Liver (tissue), 9 donors: ENCODE results near the gene SH2D3C. TPM values are rescaled to one million over a fixed set of nuclear protein-coding genes. Genes with fewer than 3 reads are reported as not detected.

Experiments used
- DNase-seq: peaks from one replicate; pipeline ENCODE4 v3.0.0-alpha.2; 2017; ENCODE audit warnings: low spot score
- H3K27ac ChIP-seq, 2 donors: one replicate each; pipeline ENCODE4 v1.7.0; 2013; ENCODE audit warnings: inconsistent platforms in 2 of 2, low read length in 2 of 2, control low read depth in 1 of 2, low read depth in 1 of 2, mild to moderate bottlenecking in 1 of 2
- H3K27me3 ChIP-seq, 4 donors: one replicate each; pipeline versions ENCODE4 v1.6.1 to v1.7.0; 2013; ENCODE audit warnings: low read length in 3 of 4, inconsistent platforms in 1 of 4, mild to moderate bottlenecking in 1 of 4, moderate library complexity in 1 of 4; ENCODE audit not compliant: control insufficient read depth in 4 of 4, insufficient read depth in 4 of 4
- H3K36me3 ChIP-seq, 4 donors: one replicate each; pipeline versions ENCODE4 v1.6.1 to v1.7.0; 2013; ENCODE audit warnings: low read length in 3 of 4, mild to moderate bottlenecking in 3 of 4, low read depth in 1 of 4, moderate library complexity in 1 of 4; ENCODE audit not compliant: control insufficient read depth in 4 of 4, insufficient read depth in 3 of 4
- H3K4me1 ChIP-seq, 4 donors: one replicate each; pipeline versions ENCODE4 v1.6.1 to v1.7.0; 2013; ENCODE audit warnings: low read length in 3 of 4, mild to moderate bottlenecking in 3 of 4, moderate library complexity in 1 of 4; ENCODE audit not compliant: control insufficient read depth in 4 of 4, insufficient read depth in 4 of 4
- H3K4me3 ChIP-seq, 3 donors: one replicate each; pipeline versions ENCODE4 v1.6.1 to v1.7.0; 2013; ENCODE audit warnings: low read length in 3 of 3, control low read depth in 1 of 3, low read depth in 1 of 3, mild to moderate bottlenecking in 1 of 3
- H3K9ac ChIP-seq, 2 donors: one replicate each; pipeline ENCODE4 v1.7.0; 2013; ENCODE audit warnings: low read length in 2 of 2, mild to moderate bottlenecking in 2 of 2, moderate library complexity in 2 of 2, control low read depth in 1 of 2, low read depth in 1 of 2
- H3K9me3 ChIP-seq, 4 donors: one replicate each; pipeline versions ENCODE4 v1.6.1 to v1.7.0; 2013; ENCODE audit warnings: low read length in 3 of 4; ENCODE audit not compliant: control insufficient read depth in 4 of 4
- ATF3 ChIP-seq: IDR thresholded peaks from 2 replicates; pipeline ENCODE4 v1.6.1; 2016; ENCODE audit warnings: antibody characterized with exemption
- CTCF ChIP-seq: fragments of 150-350 bp; IDR thresholded peaks from 2 replicates; pipeline ENCODE4 v1.5.1; 2017; ENCODE audit warnings: improper control_type of control experiment, low read depth, low read length; ENCODE audit not compliant: missing input control
- EGR1 ChIP-seq, 2 donors: IDR thresholded peaks; 2 replicates each; pipeline ENCODE4 v1.6.1; 2016 to 2018; ENCODE audit warnings: antibody characterized with exemption in 2 of 2, low read depth in 2 of 2
- FOXA1 ChIP-seq: IDR thresholded peaks from 2 replicates; pipeline ENCODE4 v1.6.1; 2016; ENCODE audit warnings: antibody characterized with exemption
- FOXA2 ChIP-seq: IDR thresholded peaks from 2 replicates; pipeline ENCODE4 v1.6.1; 2016; ENCODE audit warnings: antibody characterized with exemption
- GABPA ChIP-seq, 2 donors: IDR thresholded peaks in 1 of 2; conservative IDR thresholded peaks in 1 of 2; 2 replicates each; pipeline ENCODE4 v1.6.1; 2016; ENCODE audit warnings: antibody characterized with exemption in 2 of 2, mild to moderate bottlenecking in 1 of 2, moderate library complexity in 1 of 2
- HNF4G ChIP-seq: IDR thresholded peaks from 2 replicates; pipeline ENCODE4 v1.6.1; 2016; ENCODE audit warnings: antibody characterized with exemption
- JUND ChIP-seq, 2 donors: IDR thresholded peaks; 2 replicates each; pipeline ENCODE4 v1.6.1; 2016; ENCODE audit warnings: antibody characterized with exemption in 2 of 2
- MAX ChIP-seq: IDR thresholded peaks from 2 replicates; pipeline ENCODE4 v1.6.1; 2016; ENCODE audit warnings: antibody characterized with exemption
- NR2F2 ChIP-seq: IDR thresholded peaks from 2 replicates; pipeline ENCODE4 v1.6.1; 2016; ENCODE audit warnings: antibody characterized with exemption
- RAD21 ChIP-seq, 2 donors: IDR thresholded peaks; 2 replicates each; pipeline ENCODE4 v1.6.1; 2016; ENCODE audit warnings: antibody characterized with exemption in 2 of 2, mild to moderate bottlenecking in 2 of 2
- REST ChIP-seq: IDR thresholded peaks from 2 replicates; pipeline ENCODE4 v1.6.1; 2016; ENCODE audit warnings: antibody characterized with exemption, mild to moderate bottlenecking
- RXRA ChIP-seq, 2 donors: IDR thresholded peaks; 2 replicates each; pipeline ENCODE4 v1.6.1; 2017 to 2018; ENCODE audit warnings: antibody characterized with exemption in 2 of 2, mild to moderate bottlenecking in 1 of 2
- YY1 ChIP-seq: IDR thresholded peaks from 2 replicates; pipeline ENCODE4 v1.6.1; 2016; ENCODE audit warnings: antibody characterized with exemption, mild to moderate bottlenecking
- WGBS: extraction: QIAGEN DNeasy Blood & Tissue Kit; methylation state at CpG from one replicate; pipeline ENCODE4 v1.1.7; 2013; 5-methylcytosine and 5-hydroxymethylcytosine counted together
- polyA plus RNA-seq, 2 donors: library from polyadenylated mRNA; stranded (reverse) in 1 of 2; unstranded in 1 of 2; fragments of 200-250 nt in 1 of 2; fragments of >200 nt in 1 of 2; fragmentation: Nextera tagmentation in 1 of 2; extraction: Ambion mirVana in 1 of 2; gene quantifications; one replicate each; pipeline versions ENCODE4 v1.2.1 to v1.2.3, GENCODE V29; 2013 to 2015
- total RNA-seq, 2 donors: library from RNA; depleted of rRNA; stranded (reverse); fragments of >200 nt; gene quantifications; one replicate each; pipeline ENCODE4 v1.2.3, GENCODE V29; 2014
- donor health status: healthy.
- donor health status: healthy.
- donor health status: healthy.
- donor health status: healthy.
- donor health status: healthy.

Gene SH2D3C
- total and polyA plus RNA-seq, 4 donors, result 2.2 to 5.1 (median 3.9) TPM

- H3K9me3 ChIP-seq, result no peaks in the 10 kb centered on the region
- no peaks in the 10 kb centered on the region for H3K27me3 ChIP-seq
- 93% methylated on average over 11 of the region's 11 CpGs for WGBS
- no peaks in the 10 kb centered on the region for H3K36me3 ChIP-seq
- peaks cover 2 to 12% (median 8%) of the 10 kb centered on the region in 4 donors for H3K4me1 ChIP-seq
- TF ChIP-seq REST (no peak), NR2F2 (no peak), ATF3 (no peak), YY1 (no peak), MAX (no peak), FOXA1 (no peak), FOXA2 (no peak), JUND (IDR thresholded peaks at IDR 0.05) (no peak), CTCF (no peak), HNF4G (no peak)
- H3K27ac ChIP-seq, result no peak overlapping the region
- DNase-seq, result no peak
- no peak overlapping the region for H3K9ac ChIP-seq
- no peak overlapping the region for H3K4me3 ChIP-seq
These were observed 66.6 kb downstream of the SH2D3C start for GRCh38 chr9:127711831-127712274.

GRCh38 chr9:127711226-127711701 lies 67.2 kb downstream of the SH2D3C start:
- TF ChIP-seq ATF3 (no peak), NR2F2 (no peak), HNF4G (no peak), FOXA2 (no peak), RXRA (IDR thresholded peaks at IDR 0.05) (no peak), FOXA1 (no peak), REST (no peak), EGR1 (IDR thresholded peaks at IDR 0.05; ENCODE audit: low read depth in 2 of 2) (no peak), JUND (IDR thresholded peaks at IDR 0.05) (no peak), MAX (no peak), GABPA (IDR thresholded peaks at IDR 0.05 in 1 of 2, conservative IDR thresholded peaks at IDR 0.05 in 1 of 2) (no peak), RAD21 (IDR thresholded peaks at IDR 0.05) (no peak), CTCF (no peak)
- Histone ChIP-seq H3K9me3 (no peaks in the 10 kb centered on the region), H3K4me3 (no peak overlapping the region), H3K27ac (no peak overlapping the region), H3K27me3 (no peaks in the 10 kb centered on the region), H3K36me3 (no peaks in the 10 kb centered on the region), H3K9ac (no peak overlapping the region), H3K4me1 (peaks cover 2 to 11% (median 7%) of the 10 kb centered on the region in 4 donors)
- no peak for DNase-seq
- 79% methylated on average over 9 of the region's 9 CpGs for WGBS
